H9 (cell line): ENCODE measurements around the gene EFCAB12. TPM values are rescaled to one million over a fixed set of nuclear protein-coding genes. Genes with fewer than 3 reads are reported as not detected.

Experiments used
- DNase-seq: peaks from one replicate; pipeline ENCODE4 v3.0.0-alpha.2; 2017
- H2AFZ ChIP-seq: one replicate; pipeline ENCODE4 v1.6.1; 2013; ENCODE audit warnings: mild to moderate bottlenecking, low read length, control low read depth, moderate library complexity
- H2AK5ac ChIP-seq: 2 replicates; pipeline ENCODE4 v1.6.1; 2013; ENCODE audit warnings: low read length, control low read depth, mixed read lengths; ENCODE audit not compliant: insufficient read length
- H2BK120ac ChIP-seq: one replicate; pipeline ENCODE4 v1.6.1; 2013; ENCODE audit warnings: low read depth, mild to moderate bottlenecking, low read length, control low read depth, inconsistent platforms; ENCODE audit not compliant: poor library complexity, severe bottlenecking
- H2BK12ac ChIP-seq: 2 replicates; pipeline ENCODE4 v1.6.1; 2013; ENCODE audit warnings: low read length, control low read depth, mixed read lengths, low read depth; ENCODE audit not compliant: insufficient read length
- H2BK15ac ChIP-seq: 2 replicates; pipeline ENCODE4 v1.6.1; 2013; ENCODE audit warnings: low read depth, low read length, control low read depth
- H2BK20ac ChIP-seq: one replicate; pipeline ENCODE4 v1.6.1; 2013; ENCODE audit warnings: low read depth, mild to moderate bottlenecking, low read length, control low read depth, inconsistent platforms; ENCODE audit not compliant: poor library complexity, severe bottlenecking
- H2BK5ac ChIP-seq: 2 replicates; pipeline ENCODE4 v1.6.1; 2013; ENCODE audit warnings: low read length, control low read depth, mixed read lengths; ENCODE audit not compliant: insufficient read length
- H3K14ac ChIP-seq: 2 replicates; pipeline ENCODE4 v1.6.1; 2013; ENCODE audit warnings: low read length, control low read depth; ENCODE audit not compliant: insufficient read depth
- H3K18ac ChIP-seq: 2 replicates; pipeline ENCODE4 v1.6.1; 2013; ENCODE audit warnings: low read depth, mild to moderate bottlenecking, mixed read lengths, low read length, control low read depth; ENCODE audit not compliant: insufficient read length
- H3K23ac ChIP-seq: 2 replicates; pipeline ENCODE4 v1.6.1; 2013; ENCODE audit warnings: low read length, control low read depth, mixed read lengths, low read depth; ENCODE audit not compliant: insufficient read length
- H3K23me2 ChIP-seq: 2 replicates; pipeline ENCODE4 v1.6.1; 2013; ENCODE audit warnings: low read depth, mild to moderate bottlenecking, mixed read lengths, low read length, control low read depth; ENCODE audit not compliant: insufficient read length, poor library complexity, severe bottlenecking
- H3K27ac ChIP-seq: 2 replicates; pipeline ENCODE4 v1.5.1; 2013; ENCODE audit warnings: low read length, control low read depth, mixed read lengths, low read depth; ENCODE audit not compliant: insufficient read length
- H3K27me3 ChIP-seq: 2 replicates; pipeline ENCODE4 v1.6.1; 2013; ENCODE audit warnings: low read length, control low read depth, inconsistent platforms; ENCODE audit not compliant: insufficient read depth
- H3K4ac ChIP-seq: 2 replicates; pipeline ENCODE4 v1.6.1; 2013; ENCODE audit warnings: low read depth, mild to moderate bottlenecking, control low read depth, inconsistent platforms, low read length, moderate library complexity
- H3K4me1 ChIP-seq: 2 replicates; pipeline ENCODE4 v1.6.1; 2013; ENCODE audit warnings: low read length, control low read depth, inconsistent platforms; ENCODE audit not compliant: insufficient read depth
- H3K4me2 ChIP-seq: 2 replicates; pipeline ENCODE4 v1.6.1; 2013; ENCODE audit warnings: low read length, control low read depth, mixed read lengths; ENCODE audit not compliant: insufficient read length, insufficient read depth
- H3K56ac ChIP-seq: 2 replicates; pipeline ENCODE4 v1.6.1; 2013; ENCODE audit warnings: low read depth, mild to moderate bottlenecking, mixed read lengths, low read length, control low read depth; ENCODE audit not compliant: insufficient read length
- H3K79me1 ChIP-seq: 2 replicates; pipeline ENCODE4 v1.6.1; 2013; ENCODE audit warnings: low read depth, mild to moderate bottlenecking, moderate library complexity, low read length, control low read depth, inconsistent platforms; ENCODE audit not compliant: insufficient read depth, poor library complexity, severe bottlenecking
- H3K79me2 ChIP-seq: 2 replicates; pipeline ENCODE4 v1.6.1; 2013; ENCODE audit warnings: low read length, control low read depth, inconsistent platforms; ENCODE audit not compliant: insufficient read depth
- H3K9ac ChIP-seq: 2 replicates; pipeline ENCODE4 v1.6.1; 2013; ENCODE audit warnings: low read length, control low read depth, mixed read lengths; ENCODE audit not compliant: insufficient read length; ENCODE audit errors: extremely low read depth
- H3K9me3 ChIP-seq: one replicate; pipeline ENCODE4 v1.6.1; 2013; ENCODE audit warnings: low read depth, low read length, inconsistent platforms; ENCODE audit not compliant: control insufficient read depth
- H3T11ph ChIP-seq: one replicate; pipeline ENCODE4 v1.6.1; 2013; ENCODE audit warnings: mild to moderate bottlenecking, low read length, control low read depth, inconsistent platforms
- H4K20me1 ChIP-seq: one replicate; pipeline ENCODE4 v1.6.1; 2013; ENCODE audit not compliant: control insufficient read depth, insufficient read length, insufficient read depth
- H4K5ac ChIP-seq: 2 replicates; pipeline ENCODE4 v1.6.1; 2013; ENCODE audit warnings: low read depth, mild to moderate bottlenecking, mixed read lengths, low read length, control low read depth; ENCODE audit not compliant: insufficient read length
- H4K8ac ChIP-seq: replicated peaks from 2 replicates; pipeline ENCODE4 v1.6.1; 2013; ENCODE audit warnings: low read length, control low read depth, mixed read lengths, low read depth; ENCODE audit not compliant: insufficient read length
- H4K91ac ChIP-seq: 2 replicates; pipeline ENCODE4 v1.6.1; 2013; ENCODE audit warnings: low read depth, mild to moderate bottlenecking, moderate library complexity, mixed read lengths, low read length, control low read depth; ENCODE audit not compliant: insufficient read length
- H3K27ac Mint-ChIP-seq, 3 experiments: 2 replicates in 2 of 3; 3 replicates in 1 of 3; pipeline ENCODE4 v1.8.0; 2020 to 2021; ENCODE audit warnings: mixed read lengths in 3 of 3, mild to moderate bottlenecking in 1 of 3, moderate library complexity in 1 of 3
- H3K27me3 Mint-ChIP-seq: 2 replicates; pipeline ENCODE4 v1.8.0; 2021; ENCODE audit warnings: low read depth, mild to moderate bottlenecking, moderate library complexity, mixed read lengths
- H3K36me3 Mint-ChIP-seq, 3 experiments: 2 replicates in 2 of 3; 3 replicates in 1 of 3; pipeline ENCODE4 v1.8.0; 2020 to 2021; ENCODE audit warnings: low read depth in 3 of 3, mixed read lengths in 3 of 3; ENCODE audit not compliant: insufficient read depth in 1 of 3
- H3K4me1 Mint-ChIP-seq, 2 experiments: 2 replicates each; pipeline ENCODE4 v1.8.0; 2020; ENCODE audit warnings: mixed read lengths in 2 of 2
- H3K4me3 Mint-ChIP-seq, 2 experiments: 2 replicates in 1 of 2; 3 replicates in 1 of 2; pipeline ENCODE4 v1.8.0; 2020 to 2021; ENCODE audit warnings: mild to moderate bottlenecking in 2 of 2, mixed read lengths in 2 of 2, moderate library complexity in 1 of 2
- H3K9me3 Mint-ChIP-seq, 2 experiments: 2 replicates in 1 of 2; 3 replicates in 1 of 2; pipeline ENCODE4 v1.8.0; 2020; ENCODE audit warnings: mild to moderate bottlenecking in 2 of 2, mixed read lengths in 2 of 2, moderate library complexity in 1 of 2
- CTCF ChIP-seq: fragments of 200-600 bp; sonication (generic); conservative IDR thresholded peaks from 3 replicates; pipeline ENCODE4 v1.8.0; 2021; ENCODE audit warnings: antibody characterized with exemption, mild to moderate bottlenecking
- WGBS: extraction: QIAGEN DNeasy Blood & Tissue Kit; methylation state at CpG from one replicate; pipeline ENCODE4 v1.1.7; 2013; ENCODE audit warnings: missing lambda C conversion rate, low lambda C conversion rate, mixed read lengths; ENCODE audit not compliant: insufficient read length; ENCODE audit errors: extremely low coverage; 5-methylcytosine and 5-hydroxymethylcytosine counted together
- total RNA-seq: library from RNA; stranded (reverse); gene quantifications from 2 replicates; pipeline ENCODE4 v1.2.1, GENCODE V29; 2021

Gene EFCAB12
- total RNA-seq, 1 experiment from 2014 or later = 0.28 TPM

GRCh38 chr3:129442486-129442885 lies 14.1 kb upstream of the EFCAB12 start:
- DNase-seq = no peak
- Histone ChIP-seq H2BK20ac (no peak overlapping the region), H4K8ac (no peak overlapping the region), H3K9me3 (no peaks in the 10 kb centered on the region), H3K4ac (no peak overlapping the region), H3T11ph (no peak overlapping the region), H3K9ac (no peak overlapping the region), H3K4me2 (no peak overlapping the region), H3K56ac (no peak overlapping the region), H3K27me3 (no peaks in the 10 kb centered on the region), H3K27ac (no peak overlapping the region), H3K14ac (no peak overlapping the region), H4K5ac (no peak overlapping the region), H3K23ac (no peak overlapping the region), H3K18ac (no peak overlapping the region), H3K79me2 (peaks cover 2% of the 10 kb centered on the region; the same call in 1 of the 2 replicates), H3K4me1 (peaks cover 4% of the 10 kb centered on the region; the same call in 1 of the 2 replicates), H4K20me1 (no peaks in the 10 kb centered on the region), H2AFZ (no peak overlapping the region), H2BK12ac (no peak overlapping the region), H2BK120ac (no peak overlapping the region), H4K91ac (no peak overlapping the region), H3K79me1 (no peaks in the 10 kb centered on the region), H2BK15ac (no peak overlapping the region), H2AK5ac (no peak overlapping the region), H2BK5ac (no peak overlapping the region), H3K23me2 (peaks cover 7% of the 10 kb centered on the region)
- H3K36me3 Mint-ChIP-seq = peaks cover 4 to 14% (median 9%) of the 10 kb centered on the region in 3 experiments; a peak in 6 of 7 replicates
- peak overlapping the region in 2 of 3 experiments; percentile 3 to 28; a peak in 3 of 7 replicates for H3K27ac Mint-ChIP-seq
- peaks cover 37 to 39% of the 10 kb centered on the region in 2 experiments for H3K4me1 Mint-ChIP-seq
- no peaks in the 10 kb centered on the region for H3K27me3 Mint-ChIP-seq
- no peaks in the 10 kb centered on the region for H3K9me3 Mint-ChIP-seq
- TF ChIP-seq CTCF = no peak
- no CpG with 5 or more reads among the region's 2 CpGs for WGBS
- peak overlapping the region in 1 of 2 experiments; percentile 7; a peak in 1 of 5 replicates for H3K4me3 Mint-ChIP-seq
